ENCODE results near the gene MAT1A. TPM values are rescaled to one million over a fixed set of nuclear protein-coding genes. Genes with fewer than 3 reads are reported as not detected.

MAT1A gene
- total and polyA plus RNA-seq, 2 of the 13 experiments (the other 11 are each of a cell fraction or from before 2014, with no cell fraction given): 57.1 to 76.9 TPM

DNA sequence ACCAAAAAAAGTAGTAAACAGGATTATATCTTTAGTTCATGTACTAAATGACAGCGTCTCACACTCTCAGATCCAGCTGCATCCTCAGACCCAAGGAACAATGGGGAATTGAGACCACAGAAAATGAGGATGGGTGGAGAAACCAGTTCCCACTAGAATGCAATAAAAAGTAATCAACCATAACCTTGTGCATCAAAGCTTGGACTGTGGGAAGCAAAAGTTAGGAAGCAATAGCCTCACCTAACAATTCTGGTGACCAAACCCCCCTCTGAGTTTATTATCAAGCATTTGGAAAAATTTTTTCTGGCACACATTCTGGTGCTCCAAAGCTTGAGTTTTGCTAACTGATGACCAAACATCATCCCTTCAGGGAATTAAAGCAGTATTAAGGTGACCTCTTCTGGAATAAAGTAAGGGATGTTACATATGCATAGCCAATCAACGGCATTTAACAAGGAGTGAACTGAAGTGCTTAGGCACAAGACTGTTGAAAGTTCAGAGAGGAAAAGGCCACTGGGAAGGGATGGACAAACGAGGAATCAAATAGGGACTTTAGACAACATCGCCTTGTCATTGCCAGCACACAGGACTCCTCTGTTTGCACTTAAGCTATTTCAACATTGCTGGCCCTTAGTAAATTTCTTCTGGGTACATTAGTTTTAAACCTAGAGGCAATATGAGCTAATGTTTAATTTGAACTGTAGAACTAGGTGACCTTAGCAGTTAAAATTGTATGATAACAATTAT, 1.2 kb upstream of the MAT1A start (continued):
- TF ChIP-seq, protein P1, sequence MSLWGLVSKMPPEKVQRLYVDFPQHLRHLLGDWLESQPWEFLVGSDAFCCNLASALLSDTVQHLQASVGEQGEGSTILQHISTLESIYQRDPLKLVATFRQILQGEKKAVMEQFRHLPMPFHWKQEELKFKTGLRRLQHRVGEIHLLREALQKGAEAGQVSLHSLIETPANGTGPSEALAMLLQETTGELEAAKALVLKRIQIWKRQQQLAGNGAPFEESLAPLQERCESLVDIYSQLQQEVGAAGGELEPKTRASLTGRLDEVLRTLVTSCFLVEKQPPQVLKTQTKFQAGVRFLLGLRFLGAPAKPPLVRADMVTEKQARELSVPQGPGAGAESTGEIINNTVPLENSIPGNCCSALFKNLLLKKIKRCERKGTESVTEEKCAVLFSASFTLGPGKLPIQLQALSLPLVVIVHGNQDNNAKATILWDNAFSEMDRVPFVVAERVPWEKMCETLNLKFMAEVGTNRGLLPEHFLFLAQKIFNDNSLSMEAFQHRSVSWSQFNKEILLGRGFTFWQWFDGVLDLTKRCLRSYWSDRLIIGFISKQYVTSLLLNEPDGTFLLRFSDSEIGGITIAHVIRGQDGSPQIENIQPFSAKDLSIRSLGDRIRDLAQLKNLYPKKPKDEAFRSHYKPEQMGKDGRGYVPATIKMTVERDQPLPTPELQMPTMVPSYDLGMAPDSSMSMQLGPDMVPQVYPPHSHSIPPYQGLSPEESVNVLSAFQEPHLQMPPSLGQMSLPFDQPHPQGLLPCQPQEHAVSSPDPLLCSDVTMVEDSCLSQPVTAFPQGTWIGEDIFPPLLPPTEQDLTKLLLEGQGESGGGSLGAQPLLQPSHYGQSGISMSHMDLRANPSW (CRISPR knock-in tag; IDR thresholded peaks at IDR 0.05; ENCODE audit: borderline replicate concordance): no peak
- no peak for TF ChIP-seq RFX3 (CRISPR knock-in tag; IDR thresholded peaks at IDR 0.05)
- TF ChIP-seq ZNF557 (CRISPR knock-in tag; IDR thresholded peaks at IDR 0.05): no peak
- TF ChIP-seq CBX2 (IDR thresholded peaks at IDR 0.05; ENCODE audit: low read depth, low read length): no peak
- no peak for TF ChIP-seq CBX2 (CRISPR knock-in tag; IDR thresholded peaks at IDR 0.05; ENCODE audit: low read depth)
- no peak for TF ChIP-seq TCF12 (IDR thresholded peaks at IDR 0.05)
- no peak for TF ChIP-seq TCF12 (CRISPR knock-in tag; IDR thresholded peaks at IDR 0.05)
- TF ChIP-seq MEIS2 (CRISPR knock-in tag; IDR thresholded peaks at IDR 0.05): no peak
- TF ChIP-seq RFX5 (IDR thresholded peaks at IDR 0.05; ENCODE audit: low read depth, low read length): no peak
- peak; percentile 87 for TF ChIP-seq ZNF12 (CRISPR knock-in tag; IDR thresholded peaks at IDR 0.05)
- no peak for TF ChIP-seq NFKBIZ (CRISPR knock-in tag; IDR thresholded peaks at IDR 0.05)
- no peak for TF ChIP-seq ATF7-NPFF (CRISPR knock-in tag; IDR thresholded peaks at IDR 0.05; ENCODE audit: low read depth)
- TF ChIP-seq, protein P2, sequence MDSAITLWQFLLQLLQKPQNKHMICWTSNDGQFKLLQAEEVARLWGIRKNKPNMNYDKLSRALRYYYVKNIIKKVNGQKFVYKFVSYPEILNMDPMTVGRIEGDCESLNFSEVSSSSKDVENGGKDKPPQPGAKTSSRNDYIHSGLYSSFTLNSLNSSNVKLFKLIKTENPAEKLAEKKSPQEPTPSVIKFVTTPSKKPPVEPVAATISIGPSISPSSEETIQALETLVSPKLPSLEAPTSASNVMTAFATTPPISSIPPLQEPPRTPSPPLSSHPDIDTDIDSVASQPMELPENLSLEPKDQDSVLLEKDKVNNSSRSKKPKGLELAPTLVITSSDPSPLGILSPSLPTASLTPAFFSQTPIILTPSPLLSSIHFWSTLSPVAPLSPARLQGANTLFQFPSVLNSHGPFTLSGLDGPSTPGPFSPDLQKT (CRISPR knock-in tag; IDR thresholded peaks at IDR 0.05; ENCODE audit: borderline replicate concordance): no peak
- no peak; the same call in 1 of the 2 replicates for TF ChIP-seq TGIF2 (CRISPR knock-in tag; IDR thresholded peaks at IDR 0.05)
- TF ChIP-seq EP300 (IDR thresholded peaks at IDR 0.05; ENCODE audit: low read depth in 2 of 2, low read length in 2 of 2): peak in 1 of 2 experiments; percentile 95; a peak in 2 of 4 replicates
- TF ChIP-seq EP300 (CRISPR knock-in tag; IDR thresholded peaks at IDR 0.05; ENCODE audit: borderline replicate concordance): peak; percentile 64; the same call in 1 of the 2 replicates
- TF ChIP-seq, protein P3, sequence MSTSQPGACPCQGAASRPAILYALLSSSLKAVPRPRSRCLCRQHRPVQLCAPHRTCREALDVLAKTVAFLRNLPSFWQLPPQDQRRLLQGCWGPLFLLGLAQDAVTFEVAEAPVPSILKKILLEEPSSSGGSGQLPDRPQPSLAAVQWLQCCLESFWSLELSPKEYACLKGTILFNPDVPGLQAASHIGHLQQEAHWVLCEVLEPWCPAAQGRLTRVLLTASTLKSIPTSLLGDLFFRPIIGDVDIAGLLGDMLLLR (CRISPR knock-in tag; IDR thresholded peaks at IDR 0.05): no peak
- no peak for TF ChIP-seq AKAP8 (CRISPR knock-in tag; IDR thresholded peaks at IDR 0.05)
- TF ChIP-seq ZNF44 (CRISPR knock-in tag; IDR thresholded peaks at IDR 0.05): no peak
- TF ChIP-seq, protein P4, sequence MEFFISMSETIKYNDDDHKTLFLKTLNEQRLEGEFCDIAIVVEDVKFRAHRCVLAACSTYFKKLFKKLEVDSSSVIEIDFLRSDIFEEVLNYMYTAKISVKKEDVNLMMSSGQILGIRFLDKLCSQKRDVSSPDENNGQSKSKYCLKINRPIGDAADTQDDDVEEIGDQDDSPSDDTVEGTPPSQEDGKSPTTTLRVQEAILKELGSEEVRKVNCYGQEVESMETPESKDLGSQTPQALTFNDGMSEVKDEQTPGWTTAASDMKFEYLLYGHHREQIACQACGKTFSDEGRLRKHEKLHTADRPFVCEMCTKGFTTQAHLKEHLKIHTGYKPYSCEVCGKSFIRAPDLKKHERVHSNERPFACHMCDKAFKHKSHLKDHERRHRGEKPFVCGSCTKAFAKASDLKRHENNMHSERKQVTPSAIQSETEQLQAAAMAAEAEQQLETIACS (CRISPR knock-in tag; IDR thresholded peaks at IDR 0.05): no peak
- TF ChIP-seq, protein P5, sequence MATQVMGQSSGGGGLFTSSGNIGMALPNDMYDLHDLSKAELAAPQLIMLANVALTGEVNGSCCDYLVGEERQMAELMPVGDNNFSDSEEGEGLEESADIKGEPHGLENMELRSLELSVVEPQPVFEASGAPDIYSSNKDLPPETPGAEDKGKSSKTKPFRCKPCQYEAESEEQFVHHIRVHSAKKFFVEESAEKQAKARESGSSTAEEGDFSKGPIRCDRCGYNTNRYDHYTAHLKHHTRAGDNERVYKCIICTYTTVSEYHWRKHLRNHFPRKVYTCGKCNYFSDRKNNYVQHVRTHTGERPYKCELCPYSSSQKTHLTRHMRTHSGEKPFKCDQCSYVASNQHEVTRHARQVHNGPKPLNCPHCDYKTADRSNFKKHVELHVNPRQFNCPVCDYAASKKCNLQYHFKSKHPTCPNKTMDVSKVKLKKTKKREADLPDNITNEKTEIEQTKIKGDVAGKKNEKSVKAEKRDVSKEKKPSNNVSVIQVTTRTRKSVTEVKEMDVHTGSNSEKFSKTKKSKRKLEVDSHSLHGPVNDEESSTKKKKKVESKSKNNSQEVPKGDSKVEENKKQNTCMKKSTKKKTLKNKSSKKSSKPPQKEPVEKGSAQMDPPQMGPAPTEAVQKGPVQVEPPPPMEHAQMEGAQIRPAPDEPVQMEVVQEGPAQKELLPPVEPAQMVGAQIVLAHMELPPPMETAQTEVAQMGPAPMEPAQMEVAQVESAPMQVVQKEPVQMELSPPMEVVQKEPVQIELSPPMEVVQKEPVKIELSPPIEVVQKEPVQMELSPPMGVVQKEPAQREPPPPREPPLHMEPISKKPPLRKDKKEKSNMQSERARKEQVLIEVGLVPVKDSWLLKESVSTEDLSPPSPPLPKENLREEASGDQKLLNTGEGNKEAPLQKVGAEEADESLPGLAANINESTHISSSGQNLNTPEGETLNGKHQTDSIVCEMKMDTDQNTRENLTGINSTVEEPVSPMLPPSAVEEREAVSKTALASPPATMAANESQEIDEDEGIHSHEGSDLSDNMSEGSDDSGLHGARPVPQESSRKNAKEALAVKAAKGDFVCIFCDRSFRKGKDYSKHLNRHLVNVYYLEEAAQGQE (IDR thresholded peaks at IDR 0.05; ENCODE audit: borderline replicate concordance in 1 of 2, low read depth in 1 of 2, low read length in 2 of 2): peak in 1 of 2 experiments; percentile 39; a peak in 1 of 4 replicates

All from HepG2 (cell line).